ENCODE measurements around the gene OR2AK2.

Gene OR2AK2

GRCh38 chr1:247964933-247965332 lies at the start of gene OR2AK2:
OR2AK2 (plus strand) TSS chr1:247965233; CDS start chr1:247965377, 144 bp downstream.
- no peak within 1 kb of the TSS for H3K4me3 ChIP-seq (ENCODE audit: low read depth, low read length)

GRCh38 chr1:247919952-247920351 lies 45.1 kb upstream of the OR2AK2 start, which contains the start of gene OR2T8:
OR2T8 (plus strand) TSS chr1:247920252; CDS start chr1:247921018, 766 bp downstream.
- no peak within 1 kb of the TSS for H3K4me3 ChIP-seq (ENCODE audit: low read depth, low read length)

- H3K4me3 ChIP-seq (ENCODE audit: low read depth, low read length): no peak overlapping the region
Observed at GRCh38 chr1:247923941-247924340, 41.1 kb upstream of the OR2AK2 start.

GRCh38 chr1:247924868-247925267 lies 40.2 kb upstream of the OR2AK2 start, which contains the start of gene OR2AJ1:
OR2AJ1 (plus strand) TSS chr1:247924889; CDS start chr1:247933769, 8,880 bp downstream.
- H3K4me3 ChIP-seq (ENCODE audit: low read depth, low read length): no peak within 1 kb of the TSS

- no peak overlapping the region for H3K4me3 ChIP-seq (ENCODE audit: low read depth, low read length)
Observed at GRCh38 chr1:247933989-247934388, 31.0 kb upstream of the OR2AK2 start.

GRCh38 chr1:247935781-247936180 lies 29.3 kb upstream of the OR2AK2 start:
- H3K4me3 ChIP-seq (ENCODE audit: low read depth, low read length): no peak overlapping the region

GRCh38 chr1:247936415-247936814 lies 28.6 kb upstream of the OR2AK2 start:
- no peak overlapping the region for H3K4me3 ChIP-seq (ENCODE audit: low read depth, low read length)

GRCh38 chr1:247936965-247937734 lies 27.9 kb upstream of the OR2AK2 start:
- H3K4me3 ChIP-seq (ENCODE audit: low read depth, low read length): peak overlapping the region; percentile 59

- H3K4me3 ChIP-seq (ENCODE audit: low read depth, low read length): no peak overlapping the region
Observed at GRCh38 chr1:247942624-247943023, 22.4 kb upstream of the OR2AK2 start.

GRCh38 chr1:247948558-247948957 lies 16.5 kb upstream of the OR2AK2 start, which contains the start of gene OR2L8:
OR2L8 (plus strand) TSS chr1:247948858; CDS start chr1:247948858, 0 bp downstream.
- no peak within 1 kb of the TSS for H3K4me3 ChIP-seq (ENCODE audit: low read depth, low read length)

GRCh38 chr1:247953408-247953807 lies 11.6 kb upstream of the OR2AK2 start:
- H3K4me3 ChIP-seq (ENCODE audit: low read depth, low read length): no peak overlapping the region

- H3K4me3 ChIP-seq (ENCODE audit: low read depth, low read length): no peak overlapping the region
Observed at GRCh38 chr1:247961791-247962190, 3.2 kb upstream of the OR2AK2 start.

GRCh38 chr1:247962911-247963588 lies 2.0 kb upstream of the OR2AK2 start:
- no peak overlapping the region for H3K4me3 ChIP-seq (ENCODE audit: low read depth, low read length)

GRCh38 chr1:247966532-247967204 lies 1.6 kb downstream of the OR2AK2 start:
- no peak overlapping the region for H3K4me3 ChIP-seq (ENCODE audit: low read depth, low read length)

- H3K4me3 ChIP-seq (ENCODE audit: low read depth, low read length): no peak overlapping the region
Observed at GRCh38 chr1:247992986-247993385, 28.0 kb downstream of the OR2AK2 start.

GRCh38 chr1:247998811-247999210 lies 33.8 kb downstream of the OR2AK2 start:
- no peak overlapping the region for H3K4me3 ChIP-seq (ENCODE audit: low read depth, low read length)

GRCh38 chr1:248000169-248000568 lies 35.1 kb downstream of the OR2AK2 start:
- no peak overlapping the region for H3K4me3 ChIP-seq (ENCODE audit: low read depth, low read length)

GRCh38 chr1:248007778-248008177 lies 42.7 kb downstream of the OR2AK2 start:
- H3K4me3 ChIP-seq (ENCODE audit: low read depth, low read length): no peak overlapping the region

- H3K4me3 ChIP-seq (ENCODE audit: low read depth, low read length): no peak overlapping the region
Observed at GRCh38 chr1:248009681-248010080, 44.6 kb downstream of the OR2AK2 start.

GRCh38 chr1:248013229-248013710 lies 48.2 kb downstream of the OR2AK2 start, which contains the start of gene OR2L5:
OR2L5 (plus strand) TSS chr1:248013660; CDS start chr1:248021948, 8,288 bp downstream.
- H3K4me3 ChIP-seq (ENCODE audit: low read depth, low read length): no peak within 1 kb of the TSS

- H3K4me3 ChIP-seq (ENCODE audit: low read depth, low read length): no peak overlapping the region
Observed at GRCh38 chr1:248015803-248016202, 50.8 kb downstream of the OR2AK2 start.
